Measurements from ENCODE around the gene KRT76. TPM values are rescaled to one million over a fixed set of nuclear protein-coding genes. Genes with fewer than 3 reads are reported as not detected.

The KRT76 gene
- total RNA-seq, 1 experiment from 2014 or later = not detected

DNA sequence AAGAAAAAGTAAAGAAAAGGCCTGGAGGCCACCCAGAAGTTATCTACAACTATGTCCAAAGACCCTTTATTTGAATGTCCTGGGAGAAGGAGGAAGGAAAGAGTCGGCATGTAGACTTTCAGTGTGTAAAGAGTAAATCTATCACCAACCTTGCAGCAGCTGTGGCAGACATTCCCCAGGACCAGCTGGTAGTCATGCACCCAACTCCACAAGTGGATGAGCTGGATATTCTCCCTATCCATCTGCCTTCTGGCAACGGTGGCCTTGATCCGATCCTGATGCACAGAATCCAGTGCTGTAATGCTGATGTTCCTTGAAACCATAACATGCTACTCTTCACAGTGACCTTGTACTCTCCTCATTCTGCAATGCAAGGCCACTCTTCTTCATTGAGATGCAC lies 27.3 kb downstream of the KRT76 start:
- no peaks in the 10 kb centered on the region for H3K79me2 ChIP-seq (ENCODE audit: insufficient read depth, low read length)
- ATAC-seq = no peak
- no peaks in the 10 kb centered on the region for H3K9me3 ChIP-seq (ENCODE audit: control insufficient read depth in 1 of 2, insufficient read depth in 1 of 2, low read depth in 1 of 2, low read length in 2 of 2)
- CTCF ChIA-PET = no interaction called here
- peaks cover 79% of the 10 kb centered on the region for H3K27me3 ChIP-seq (ENCODE audit: insufficient read depth, low read length)
- POLR2A ChIA-PET = no interaction called here
- no peaks in the 10 kb centered on the region for H3K36me3 ChIP-seq (ENCODE audit: control insufficient read depth in 1 of 2, insufficient read depth in 2 of 2, low read length in 2 of 2)
- H2AFZ ChIP-seq (ENCODE audit: low read depth, low read length, poor library complexity, severe bottlenecking) = no peak overlapping the region
- intact Hi-C loops (cut with micrococcal nuclease) = no loop called here
- no peak overlapping the region for H3K27ac ChIP-seq (ENCODE audit: low read depth, low read length)
- H3K4me2 ChIP-seq (ENCODE audit: low read length) = no peak overlapping the region
- no peak overlapping the region for H3K9ac ChIP-seq (ENCODE audit: low read length)
- RAD21 ChIA-PET (ENCODE audit: low non-redundant PET in 1 of 2, low total read pairs in 2 of 2, uncharacterized antibody in 2 of 2, unreplicated experiment in 2 of 2) = no interaction called here
- TF ChIP-seq RAD21 (IDR thresholded peaks at IDR 0.05; ENCODE audit: low read depth) = no peak
- H4K20me1 ChIP-seq (ENCODE audit: insufficient read depth) = no peaks in the 10 kb centered on the region
- no peak overlapping the region for H3K4me3 ChIP-seq (replicated peaks in 1 of 2; ENCODE audit: low read depth in 1 of 2, low read length in 2 of 2)
- no peaks in the 10 kb centered on the region for H3K4me1 ChIP-seq (ENCODE audit: control insufficient read depth in 1 of 2, insufficient read depth in 2 of 2, low read length in 2 of 2)
- no peak for DNase-seq (ENCODE audit: low read depth, low spot score)
- H3K9me2 ChIP-seq (ENCODE audit: insufficient read depth) = no peaks in the 10 kb centered on the region
- no TSS peak for BruUV-seq (replicated peaks)

DNA sequence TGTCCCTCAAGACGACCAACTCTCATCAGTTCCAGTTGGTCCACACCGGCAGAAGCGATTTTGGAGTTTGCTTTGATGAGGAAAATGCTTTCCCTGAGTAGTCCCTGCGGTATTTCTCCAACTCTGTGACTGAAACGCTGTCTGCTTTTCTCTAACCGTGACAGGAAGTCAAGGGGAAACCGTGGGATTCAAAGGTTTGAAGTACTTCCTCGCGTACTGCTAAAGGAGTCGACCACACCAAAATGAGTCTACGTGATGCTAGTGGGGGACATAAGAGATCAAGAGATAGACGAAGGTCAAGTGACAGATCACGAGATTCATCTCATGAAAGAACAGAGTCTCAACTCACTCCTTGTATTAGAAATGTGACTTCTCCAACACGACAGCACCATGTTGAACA lies 28.6 kb downstream of the KRT76 start:
- DNase-seq (ENCODE audit: low read depth, low spot score) = no peak
- Histone ChIP-seq H3K4me2 (ENCODE audit: low read length) (no peak overlapping the region), H2AFZ (ENCODE audit: low read depth, low read length, poor library complexity, severe bottlenecking) (no peak overlapping the region), H3K36me3 (ENCODE audit: control insufficient read depth in 1 of 2, insufficient read depth in 2 of 2, low read length in 2 of 2) (no peaks in the 10 kb centered on the region), H4K20me1 (ENCODE audit: insufficient read depth) (no peaks in the 10 kb centered on the region), H3K9ac (ENCODE audit: low read length) (no peak overlapping the region), H3K27me3 (ENCODE audit: insufficient read depth, low read length) (peaks cover 80% of the 10 kb centered on the region), H3K27ac (ENCODE audit: low read depth, low read length) (no peak overlapping the region), H3K9me3 (ENCODE audit: control insufficient read depth in 1 of 2, insufficient read depth in 1 of 2, low read depth in 1 of 2, low read length in 2 of 2) (no peaks in the 10 kb centered on the region), H3K9me2 (ENCODE audit: insufficient read depth) (no peaks in the 10 kb centered on the region), H3K79me2 (ENCODE audit: insufficient read depth, low read length) (no peaks in the 10 kb centered on the region), H3K4me3 (replicated peaks in 1 of 2; ENCODE audit: low read depth in 1 of 2, low read length in 2 of 2) (no peak overlapping the region), H3K4me1 (ENCODE audit: control insufficient read depth in 1 of 2, insufficient read depth in 2 of 2, low read length in 2 of 2) (no peaks in the 10 kb centered on the region)
- intact Hi-C loops (cut with micrococcal nuclease) = no loop called here
- ATAC-seq = no peak
- RAD21 ChIA-PET (ENCODE audit: low non-redundant PET in 1 of 2, low total read pairs in 2 of 2, uncharacterized antibody in 2 of 2, unreplicated experiment in 2 of 2) = no interaction called here
- TF ChIP-seq EGR1 (IDR thresholded peaks at IDR 0.05; ENCODE audit: low read depth) (no peak), TCF7L2 (IDR thresholded peaks at IDR 0.05; ENCODE audit: borderline replicate concordance, extremely low read depth, insufficient read depth, insufficient read length) (no peak), ELF1 (IDR thresholded peaks at IDR 0.05; ENCODE audit: borderline replicate concordance, low read depth) (no peak)
- BruUV-seq (replicated peaks) = no TSS peak
- POLR2A ChIA-PET = no interaction called here
- CTCF ChIA-PET = no interaction called here
